A549 (cell line): ENCODE data around the gene NPLOC4. TPM values are rescaled to one million over a fixed set of nuclear protein-coding genes. Genes with fewer than 3 reads are reported as not detected.
A peak's percentile ranks its signal among the peaks of the same experiment; 100 is the strongest.

Source experiments
- ATAC-seq, 2 experiments: fragments of 200-7000 bp in 1 of 2; fragments of >200 bp in 1 of 2; cut with Nextera tagmentation in 1 of 2; cut with Tn5 transposase in 1 of 2; 3 replicates each; pipeline versions ENCODE4 v1.8.0 to v1.9.1; 2018 to 2020; ENCODE audit warnings: mild to moderate bottlenecking in 1 of 2, moderate library complexity in 1 of 2
- CTCF ChIA-PET: fragments of 300-600 bp; sonication (Branson Sonifier 250); formaldehyde crosslinking; extraction: SDS; loops from one replicate; lab custom pipeline; 2021; ENCODE audit warnings: antibody characterized with exemption, inconsistent platforms; lab: Yijun Ruan, JAX
- POLR2A ChIA-PET: fragments of 350-600 bp; formaldehyde crosslinking; extraction: SDS; loops from one replicate; lab custom pipeline; 2021; ENCODE audit warnings: antibody characterized with exemption, inconsistent platforms; lab: Yijun Ruan, JAX
- DNase-seq, 2 experiments: peaks; one replicate each; pipeline versions ENCODE4 v3.0.0 to v3.0.0-alpha.2; 2011 to 2016; ENCODE audit warnings: low read depth in 1 of 2, low spot score in 1 of 2
- FAIRE-seq: peaks from 2 replicates; lab custom pipeline; 2011; peaks lifted over from hg19 to GRCh38; lab: Jason Lieb, UNC
- H3K27ac ChIP-seq, 2 experiments: fragments of >200 bp; sonication (Bioruptor Twin); formaldehyde crosslinking; 3 replicates each; pipeline ENCODE4 v1.5.1; 2016 to 2017
- H3K4me1 ChIP-seq: fragments of >200 bp; sonication (Bioruptor Twin); formaldehyde crosslinking; 3 replicates; pipeline ENCODE4 v1.6.1; 2016
- H3K4me2 ChIP-seq: fragments of >200 bp; sonication (Bioruptor Twin); formaldehyde crosslinking; 3 replicates; pipeline ENCODE4 v1.6.1; 2016
- H3K4me3 ChIP-seq: fragments of >200 bp; sonication (Bioruptor Twin); formaldehyde crosslinking; 3 replicates; pipeline ENCODE4 v1.5.1; 2016
- H3K9me3 ChIP-seq: fragments of >200 bp; sonication (Bioruptor Twin); formaldehyde crosslinking; 3 replicates; pipeline ENCODE4 v1.6.1; 2016
- ATOH8 ChIP-seq: fragments of 250-450 bp; sonication (Bioruptor Pico); IDR thresholded peaks from 2 replicates; pipeline ENCODE4 v1.5.0; 2020; ENCODE audit warnings: low read depth, mild to moderate bottlenecking, moderate library complexity
- BHLHE40 ChIP-seq: IDR thresholded peaks from 2 replicates; pipeline ENCODE4 v1.6.1; 2012; ENCODE audit warnings: low read depth, low read length, inconsistent platforms
- CBX2 ChIP-seq: fragments of 200-600 bp; sonication (generic); IDR thresholded peaks from 2 replicates; pipeline ENCODE4 v1.6.1; 2016; ENCODE audit warnings: low read depth, mild to moderate bottlenecking, borderline replicate concordance
- CHD4 ChIP-seq: fragments of 200-600 bp; sonication (generic); IDR thresholded peaks from 2 replicates; pipeline ENCODE4 v1.6.1; 2016; ENCODE audit warnings: antibody characterized with exemption, mild to moderate bottlenecking, borderline replicate concordance
- E2F6 ChIP-seq: IDR thresholded peaks from 2 replicates; pipeline ENCODE4 v1.6.1; 2012; ENCODE audit warnings: low read depth, borderline replicate concordance
- EHF ChIP-seq: fragments of 250-450 bp; sonication (Bioruptor Pico); IDR thresholded peaks from 2 replicates; pipeline ENCODE4 v1.5.0; 2020; ENCODE audit warnings: mild to moderate bottlenecking
- ELK1 ChIP-seq: fragments of 150-350 bp; IDR thresholded peaks from 2 replicates; pipeline ENCODE4 v1.6.1; 2014; ENCODE audit warnings: low read depth, mild to moderate bottlenecking, low read length
- FOSB ChIP-seq: fragments of 250-450 bp; sonication (Bioruptor Pico); IDR thresholded peaks from 2 replicates; pipeline ENCODE4 v1.5.0; 2020; ENCODE audit warnings: mild to moderate bottlenecking, moderate library complexity
- FOSL2 ChIP-seq, 2 experiments: fragments of 450-650 bp in 1 of 2; fragments of >200 bp in 1 of 2; sonication (Bioruptor Twin) in 1 of 2; formaldehyde crosslinking; IDR thresholded peaks; 2 replicates each; pipeline versions ENCODE4 v1.5.0 to v1.6.1; 2016 to 2020; ENCODE audit warnings: mild to moderate bottlenecking in 1 of 2, moderate library complexity in 1 of 2
- FOXS1 ChIP-seq: fragments of 250-450 bp; sonication (Bioruptor Pico); IDR thresholded peaks from 2 replicates; pipeline ENCODE4 v1.5.0; 2020; ENCODE audit warnings: mild to moderate bottlenecking, moderate library complexity
- GATA3 ChIP-seq: IDR thresholded peaks from 2 replicates; pipeline ENCODE4 v1.6.1; 2012; ENCODE audit warnings: borderline replicate concordance
- HDAC2 ChIP-seq: fragments of 200-600 bp; sonication (generic); IDR thresholded peaks from 2 replicates; pipeline ENCODE4 v1.6.1; 2016
- HOXA7 ChIP-seq: fragments of 250-450 bp; sonication (Bioruptor Pico); IDR thresholded peaks from 2 replicates; pipeline ENCODE4 v1.5.0; 2020; ENCODE audit warnings: mild to moderate bottlenecking, moderate library complexity
- HOXB13 ChIP-seq: fragments of 250-450 bp; sonication (Bioruptor Pico); IDR thresholded peaks from 2 replicates; pipeline ENCODE4 v1.5.0; 2020; ENCODE audit warnings: low read depth, mild to moderate bottlenecking, moderate library complexity
- JUN ChIP-seq, 2 experiments: fragments of >200 bp; sonication (Bioruptor Twin); formaldehyde crosslinking; IDR thresholded peaks; 2 replicates in 1 of 2; 3 replicates in 1 of 2; pipeline ENCODE4 v1.6.1; 2016 to 2017
- JUNB ChIP-seq: fragments of >200 bp; sonication (Bioruptor Twin); formaldehyde crosslinking; IDR thresholded peaks from 2 replicates; pipeline ENCODE4 v1.6.1; 2016
- KDM5A ChIP-seq: fragments of 200-600 bp; sonication (generic); IDR thresholded peaks from 2 replicates; pipeline ENCODE4 v1.6.1; 2016; ENCODE audit warnings: antibody characterized with exemption, mild to moderate bottlenecking
- MAFK ChIP-seq: fragments of 450-650 bp; IDR thresholded peaks from 2 replicates; pipeline ENCODE4 v1.6.1; 2014; ENCODE audit not compliant: partially characterized antibody
- MAX ChIP-seq: IDR thresholded peaks from 2 replicates; pipeline ENCODE4 v1.6.1; 2012
- MYC ChIP-seq: IDR thresholded peaks from 2 replicates; pipeline ENCODE4 v1.6.1; 2012; ENCODE audit warnings: mild to moderate bottlenecking, inconsistent platforms, low read length, improper control_type of control experiment, borderline replicate concordance
- NPAS2 ChIP-seq: fragments of 250-450 bp; sonication (Bioruptor Pico); IDR thresholded peaks from 2 replicates; pipeline ENCODE4 v1.8.0; 2022; ENCODE audit warnings: mild to moderate bottlenecking, moderate library complexity, borderline replicate concordance
- PBX3 ChIP-seq: IDR thresholded peaks from 2 replicates; pipeline ENCODE4 v1.6.1; 2012
- PHF8 ChIP-seq: fragments of 200-600 bp; sonication (generic); IDR thresholded peaks from 2 replicates; pipeline ENCODE4 v1.6.1; 2016; ENCODE audit warnings: low read depth, mild to moderate bottlenecking, antibody characterized with exemption, moderate library complexity, borderline replicate concordance
- POLR2A ChIP-seq: IDR thresholded peaks from 2 replicates; pipeline ENCODE4 v1.6.1; 2012; ENCODE audit warnings: mild to moderate bottlenecking, low read length
- POLR2AphosphoS2 ChIP-seq: conservative IDR thresholded peaks from 2 replicates; pipeline ENCODE4 v1.6.1; 2012; ENCODE audit warnings: low read length, improper control_type of control experiment, inconsistent platforms
- RAD21 ChIP-seq, 2 experiments: fragments of >200 bp in 1 of 2; sonication (Bioruptor Twin) in 1 of 2; formaldehyde crosslinking in 1 of 2; IDR thresholded peaks in 1 of 2; conservative IDR thresholded peaks in 1 of 2; 2 replicates in 1 of 2; 3 replicates in 1 of 2; pipeline ENCODE4 v1.6.1; 2012 to 2018; ENCODE audit warnings: inconsistent platforms in 1 of 2
- RARB ChIP-seq: fragments of 250-450 bp; sonication (Bioruptor Pico); IDR thresholded peaks from 2 replicates; pipeline ENCODE4 v1.8.0; 2021; ENCODE audit warnings: mild to moderate bottlenecking, moderate library complexity
- RCOR1 ChIP-seq: fragments of 150-350 bp; IDR thresholded peaks from 2 replicates; pipeline ENCODE4 v1.6.1; 2014; ENCODE audit warnings: antibody characterized with exemption, low read length, low read depth
- SMC3 ChIP-seq: fragments of >200 bp; sonication (Bioruptor Twin); formaldehyde crosslinking; IDR thresholded peaks from 3 replicates; pipeline ENCODE4 v1.6.1; 2018; ENCODE audit warnings: inconsistent platforms
- TFCP2L1 ChIP-seq: fragments of 250-450 bp; sonication (Bioruptor Pico); IDR thresholded peaks from 2 replicates; pipeline ENCODE4 v1.5.0; 2021; ENCODE audit warnings: mild to moderate bottlenecking
- TP53 ChIP-seq: fragments of 250-450 bp; sonication (Bioruptor Pico); IDR thresholded peaks from 2 replicates; pipeline ENCODE4 v1.5.0; 2021; ENCODE audit warnings: mild to moderate bottlenecking, moderate library complexity
- USF2 ChIP-seq: fragments of 450-650 bp; IDR thresholded peaks from 2 replicates; pipeline ENCODE4 v1.6.1; 2014; ENCODE audit warnings: antibody characterized with exemption
- ZC3H11A ChIP-seq: fragments of 450-650 bp; IDR thresholded peaks from 2 replicates; pipeline ENCODE4 v1.6.1; 2014; ENCODE audit warnings: antibody characterized with exemption, mild to moderate bottlenecking
- ZFP36 ChIP-seq: fragments of 450-650 bp; IDR thresholded peaks from 2 replicates; pipeline ENCODE4 v1.6.1; 2014; ENCODE audit warnings: borderline replicate concordance; ENCODE audit not compliant: partially characterized antibody
- ZNF302 ChIP-seq: fragments of 250-450 bp; sonication (Bioruptor Pico); IDR thresholded peaks from 2 replicates; pipeline ENCODE4 v1.9.0; 2021; ENCODE audit warnings: inconsistent platforms, mild to moderate bottlenecking, moderate library complexity
- ZSCAN20 ChIP-seq: fragments of 250-450 bp; sonication (Bioruptor Pico); IDR thresholded peaks from 2 replicates; pipeline ENCODE4 v1.8.0; 2022; ENCODE audit warnings: mild to moderate bottlenecking, moderate library complexity
- WGBS: methylation state at CpG from one replicate; pipeline ENCODE4 v1.1.6; 2017; ENCODE audit errors: missing lambda C conversion rate; 5-methylcytosine and 5-hydroxymethylcytosine counted together
- polyA minus RNA-seq: library from RNA; depleted of rRNA, polyadenylated mRNA; stranded (reverse); fragments of >200 nt; gene quantifications from 2 replicates; pipeline ENCODE4 v1.2.3, GENCODE V29; 2011; rRNA and poly(A)+ RNA removed
- polyA plus RNA-seq, 4 experiments: library from polyadenylated mRNA; depleted of rRNA in 3 of 4; stranded (reverse); fragments of >200 nt; fragmentation: RNase III in 1 of 4; extraction: RNeasy Plus Mini Kit Qiagen cat#74134 plus additional on column Dnase treatment in 1 of 4; gene quantifications; 2 replicates in 3 of 4; 3 replicates in 1 of 4; pipeline ENCODE4 v1.2.3, GENCODE V29; 2011 to 2017

NPLOC4 gene
- polyA plus RNA-seq (2011; rRNA removed) (101 and 130 TPM in 2 replicates), polyA plus RNA-seq (2017; fragmentation: RNase III; extraction: RNeasy Plus Mini Kit Qiagen cat#74134 plus additional on column Dnase treatment) (91.1 to 98.5 TPM (median 92.2 TPM) in 3 replicates), polyA minus RNA-seq (165 and 281 TPM in 2 replicates)
- polyA plus RNA-seq (2012; cell fraction: cytosol; rRNA removed), result 115 and 145 TPM in 2 replicates
- polyA plus RNA-seq (2012; cell fraction: nucleus; rRNA removed), result 218 and 236 TPM in 2 replicates

GRCh38 chr17:81636505-81637288 is at the start of gene NPLOC4, which contains the start of gene TSPAN10:
NPLOC4 (minus strand) TSS chr17:81637112; CDS start chr17:81636930, 182 bp downstream.
TSPAN10 (plus strand) TSS chr17:81637196; CDS start chr17:81642413, 5,217 bp downstream.
- WGBS, result under 1% methylated on average over 37 of the region's 77 CpGs
- Histone ChIP-seq H3K9me3 (no peaks in the 10 kb centered on the region), H3K4me1 (peaks cover 20% of the 10 kb centered on the region), H3K4me2 (peak within 1 kb of the TSS; percentile 88), H3K27ac (peak within 1 kb of the TSS; percentile 97), H3K4me3 (peak within 1 kb of the TSS; percentile 79)
- ChIA-PET CTCF (interaction anchor here (0.8 to 2.2 kb wide), 2 partner anchors 11 to 35 kb away, joined by 3 to 10 read pairs; no protein-coding TSS in a partner anchor), POLR2A (interaction anchor here (0.6 to 1.7 kb wide), 4 partner anchors 16 to 203 kb away, joined by 3 to 8 read pairs (median 4); partner anchors contain the start of genes CCDC137, OXLD1 and PDE6G)
- DNase-seq, result peak; percentile 91 to 98
- FAIRE-seq, result no peak
- peak; percentile 82 to 88 for ATAC-seq
- TF ChIP-seq MAX (peak; percentile 87), ZFP36 (no peak), POLR2A (peak; percentile 88), JUN (IDR thresholded peaks at IDR 0.05) (peak; percentile 92 to 99), FOSB (CRISPR knock-in tag) (no peak), KDM5A (peak; percentile 16; the same call in 1 of the 2 replicates), USF2 (no peak), JUNB (no peak), ZNF302 (CRISPR knock-in tag) (no peak), HOXB13 (no peak), TP53 (CRISPR knock-in tag) (peak; percentile 53; the same call in 1 of the 2 replicates), NPAS2 (no peak), ZC3H11A (no peak), ATOH8 (CRISPR knock-in tag) (no peak), E2F6 (peak; percentile 73; the same call in 1 of the 2 replicates), BHLHE40 (no peak), HOXA7 (no peak), POLR2AphosphoS2 (no peak), FOXS1 (no peak), CHD4 (no peak), RARB (CRISPR knock-in tag) (no peak), HDAC2 (no peak), TFCP2L1 (CRISPR knock-in tag) (no peak), MAFK (peak; percentile 79), ZSCAN20 (no peak), PHF8 (peak; percentile 90), MYC (0 out of 2 replicates have a peak, but pooled peaks have one; percentile 47), CBX2 (no peak), RCOR1 (no peak), ELK1 (no peak), RAD21 (conservative IDR thresholded peaks at IDR 0.05 in 1 of 2, IDR thresholded peaks at IDR 0.05 in 1 of 2) (no peak; a peak in 2 of 5 replicates), SMC3 (no peak; the same call in 2 of the 3 replicates), FOSL2 (IDR thresholded peaks at IDR 0.05) (no peak), FOSL2 (CRISPR knock-in tag; IDR thresholded peaks at IDR 0.05) (peak; percentile 45; the same call in 1 of the 2 replicates), GATA3 (peak; percentile 65; the same call in 1 of the 2 replicates), EHF (CRISPR knock-in tag) (no peak; the same call in 1 of the 2 replicates), PBX3 (peak; percentile 81)
